ENCODE data around the gene SHISAL1.

DNA sequence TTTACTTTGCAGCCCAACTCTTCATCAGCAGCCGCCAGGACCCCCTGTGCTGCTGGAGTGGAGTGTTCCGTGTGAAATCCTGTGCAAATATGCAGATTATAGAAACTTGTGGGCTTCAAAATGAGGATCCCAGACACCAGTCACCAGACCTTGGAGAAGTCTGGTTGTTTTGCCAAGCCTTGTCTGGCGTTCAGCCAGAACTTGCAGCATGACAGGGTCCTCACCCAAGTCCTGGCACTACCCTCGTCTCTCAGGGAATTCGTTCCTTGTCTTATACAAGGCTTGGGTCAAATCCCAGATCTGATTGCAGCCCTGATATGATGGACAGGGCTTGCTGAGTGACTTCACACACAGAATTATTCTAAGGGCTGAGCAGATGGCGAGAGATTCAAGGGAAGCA is 18.9 kb downstream of the SHISAL1 start:
- TF ChIP-seq EZH2 (IDR thresholded peaks at IDR 0.05; ENCODE audit: borderline replicate concordance, low read length): no peak
- TF ChIP-seq, protein P1, sequence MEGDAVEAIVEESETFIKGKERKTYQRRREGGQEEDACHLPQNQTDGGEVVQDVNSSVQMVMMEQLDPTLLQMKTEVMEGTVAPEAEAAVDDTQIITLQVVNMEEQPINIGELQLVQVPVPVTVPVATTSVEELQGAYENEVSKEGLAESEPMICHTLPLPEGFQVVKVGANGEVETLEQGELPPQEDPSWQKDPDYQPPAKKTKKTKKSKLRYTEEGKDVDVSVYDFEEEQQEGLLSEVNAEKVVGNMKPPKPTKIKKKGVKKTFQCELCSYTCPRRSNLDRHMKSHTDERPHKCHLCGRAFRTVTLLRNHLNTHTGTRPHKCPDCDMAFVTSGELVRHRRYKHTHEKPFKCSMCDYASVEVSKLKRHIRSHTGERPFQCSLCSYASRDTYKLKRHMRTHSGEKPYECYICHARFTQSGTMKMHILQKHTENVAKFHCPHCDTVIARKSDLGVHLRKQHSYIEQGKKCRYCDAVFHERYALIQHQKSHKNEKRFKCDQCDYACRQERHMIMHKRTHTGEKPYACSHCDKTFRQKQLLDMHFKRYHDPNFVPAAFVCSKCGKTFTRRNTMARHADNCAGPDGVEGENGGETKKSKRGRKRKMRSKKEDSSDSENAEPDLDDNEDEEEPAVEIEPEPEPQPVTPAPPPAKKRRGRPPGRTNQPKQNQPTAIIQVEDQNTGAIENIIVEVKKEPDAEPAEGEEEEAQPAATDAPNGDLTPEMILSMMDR (conservative IDR thresholded peaks at IDR 0.05 in 1 of 2, IDR thresholded peaks at IDR 0.05 in 1 of 2; ENCODE audit: extremely low read depth in 1 of 2, insufficient read depth in 1 of 2, low read depth in 1 of 2, low read length in 2 of 2): no peak
